CD1c-positive myeloid dendritic cell (primary cell): ENCODE results near the gene KDELR1.
A peak's percentile ranks its signal among the peaks of the same experiment; 100 is the strongest.

Source experiments
- DNase-seq: peaks from one replicate; pipeline ENCODE4 v3.0.0-alpha.2; 2016; ENCODE audit errors: extremely low spot score

Gene KDELR1

DNA sequence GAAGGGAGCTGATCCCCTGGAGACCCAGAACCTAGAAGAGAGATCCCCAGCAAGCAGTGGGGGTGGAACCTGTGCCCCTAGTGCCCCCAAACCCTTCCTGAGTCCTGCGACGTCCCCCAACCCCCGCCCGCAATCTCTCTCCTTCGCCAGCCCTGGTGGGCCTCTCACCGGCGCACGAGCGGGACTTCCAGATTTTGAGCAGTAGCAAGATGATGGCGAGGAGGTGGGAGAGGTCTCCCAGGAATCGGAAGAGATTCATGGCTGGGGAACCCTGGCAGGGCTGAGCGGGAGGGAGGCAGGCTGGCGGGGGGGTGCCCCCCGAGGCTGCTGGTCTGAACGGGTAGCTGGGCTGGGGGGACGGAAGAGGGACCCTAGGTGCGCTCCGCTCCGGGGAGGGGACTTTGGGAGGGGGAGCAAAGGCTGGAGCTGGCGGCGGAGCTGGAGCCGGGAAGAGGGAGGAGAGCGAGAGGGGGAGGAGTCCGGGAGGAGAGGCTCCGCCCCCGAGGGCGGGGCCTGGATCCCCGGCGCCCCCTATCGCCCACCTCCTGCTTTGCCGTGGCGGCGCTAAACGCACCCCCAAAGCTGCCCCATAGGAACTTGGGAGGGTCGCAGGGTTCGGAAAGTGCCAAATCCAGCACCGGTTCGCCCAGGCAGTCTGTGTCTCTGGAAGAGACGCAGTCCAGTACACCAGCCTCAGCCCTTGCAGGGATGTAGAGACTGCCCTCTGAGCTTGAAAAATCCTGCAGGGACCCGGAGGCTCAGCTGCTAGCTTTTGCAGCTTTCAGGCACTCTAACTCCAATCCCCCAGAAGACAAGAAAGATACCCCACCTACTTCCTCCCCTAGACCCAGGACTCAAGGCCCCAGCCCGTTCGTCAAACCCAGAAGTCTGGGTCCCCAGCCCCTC is at the start of gene KDELR1:
Gene KDELR1 (minus strand): TSS at position 452 of the 906 bp plus-strand sequence. CDS start 193 bp downstream, at position 259.
- peak; percentile 85 for DNase-seq

DNA sequence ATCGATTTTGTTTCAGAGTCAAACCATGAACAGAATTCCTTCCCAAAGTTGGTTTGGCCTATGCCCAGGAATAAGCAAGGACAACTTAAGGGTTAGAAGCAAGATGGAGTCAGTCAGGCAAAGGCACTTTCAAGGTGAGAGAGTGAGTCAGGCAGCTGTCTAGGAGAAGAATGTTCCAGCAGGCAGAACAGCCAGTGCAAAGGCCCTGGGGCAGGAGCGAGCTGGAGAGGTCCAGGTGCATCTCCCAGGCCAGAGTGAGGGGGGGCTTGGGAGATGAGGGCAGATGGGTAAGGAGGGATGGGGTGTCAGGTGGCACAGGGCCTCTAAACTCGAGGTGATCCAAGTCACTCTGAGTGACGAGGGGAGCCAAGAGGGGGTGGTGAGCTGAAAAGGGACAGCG is 45.2 kb upstream of the KDELR1 start:
- DNase-seq = no peak

DNA sequence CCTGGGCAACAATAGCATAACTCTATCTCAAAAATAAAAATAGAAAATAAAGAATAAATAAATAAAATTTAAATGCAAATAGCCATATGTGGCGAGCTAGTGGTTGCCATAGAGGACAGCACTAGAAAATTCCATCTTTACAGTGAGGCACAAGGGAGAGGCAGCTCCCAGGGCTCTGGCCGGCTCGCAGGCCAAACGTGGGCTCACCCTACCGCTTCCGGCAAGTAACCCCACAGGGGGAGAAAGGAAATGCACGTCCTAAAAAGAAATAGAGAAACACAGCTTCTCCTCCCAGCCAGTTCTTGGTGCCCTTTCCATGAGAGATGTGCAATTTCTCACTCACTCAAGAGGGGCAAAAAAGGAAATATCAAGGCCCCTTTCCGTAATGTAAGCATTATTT is 42.0 kb upstream of the KDELR1 start:
- no peak for DNase-seq

DNA sequence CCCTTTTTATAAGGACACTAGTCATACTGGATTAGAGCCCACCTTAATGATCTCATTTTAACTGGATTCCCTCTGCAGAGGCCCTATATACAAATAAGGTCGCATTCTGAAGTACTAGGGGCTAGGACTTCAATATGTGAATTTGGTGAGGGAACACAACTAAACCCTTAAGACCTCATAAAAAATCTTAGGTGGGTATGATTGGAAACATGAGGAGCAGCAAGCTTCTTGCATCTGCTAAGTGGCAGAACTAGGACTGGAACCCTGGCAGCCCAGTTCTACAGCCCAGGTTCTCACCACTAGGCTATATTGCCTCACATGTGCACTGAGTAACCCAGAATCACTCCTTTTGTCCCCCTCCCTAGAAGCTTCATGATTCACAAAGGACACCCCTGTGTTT is 37.3 kb upstream of the KDELR1 start:
- DNase-seq = no peak

DNA sequence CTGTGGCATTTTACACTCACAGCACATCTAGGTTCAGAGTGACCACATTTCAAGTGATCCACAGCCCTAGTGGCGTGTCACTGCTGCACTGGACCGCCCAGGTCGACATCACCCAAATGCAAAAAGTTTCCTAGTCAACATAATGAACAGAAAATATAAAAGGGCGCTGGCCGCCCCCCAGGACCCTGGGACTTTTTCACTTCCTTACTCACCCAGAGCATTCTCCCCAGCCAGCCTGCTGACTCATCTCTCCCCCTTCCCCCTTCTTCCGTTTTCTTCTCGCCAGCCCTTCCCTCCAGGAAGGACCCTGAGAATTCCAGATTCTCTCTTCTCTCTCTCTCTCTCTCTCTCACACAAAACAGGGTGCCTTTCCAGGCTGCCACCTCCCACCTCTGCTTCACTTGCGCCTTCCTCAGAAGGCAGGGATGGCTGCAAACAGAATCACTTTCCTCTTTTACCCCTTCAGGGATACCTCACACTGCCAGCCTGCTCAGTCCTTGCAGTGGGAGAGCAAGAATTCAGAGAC is 33.4 kb upstream of the KDELR1 start:
- DNase-seq = peak; percentile 69

DNA sequence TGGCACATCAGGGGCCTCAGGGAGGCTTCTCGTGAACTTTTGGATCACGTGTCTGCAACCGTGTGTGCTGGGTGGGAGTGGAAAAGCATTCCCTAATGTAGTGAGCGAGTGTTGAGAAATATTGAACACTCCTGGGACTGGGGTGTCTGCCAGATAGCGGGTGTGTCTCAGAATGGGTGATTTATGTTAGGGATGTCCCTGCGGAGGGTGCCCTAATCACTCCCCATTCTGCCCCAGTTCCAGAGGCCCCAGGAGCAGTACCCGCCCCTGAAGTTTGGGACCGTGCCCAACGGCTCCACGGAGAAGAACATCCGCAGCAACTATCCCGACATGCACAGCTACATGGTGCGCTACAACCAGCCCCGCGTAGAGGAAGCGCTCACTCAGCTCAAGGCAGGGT is 30.2 kb upstream of the KDELR1 start:
- DNase-seq = no peak

DNA sequence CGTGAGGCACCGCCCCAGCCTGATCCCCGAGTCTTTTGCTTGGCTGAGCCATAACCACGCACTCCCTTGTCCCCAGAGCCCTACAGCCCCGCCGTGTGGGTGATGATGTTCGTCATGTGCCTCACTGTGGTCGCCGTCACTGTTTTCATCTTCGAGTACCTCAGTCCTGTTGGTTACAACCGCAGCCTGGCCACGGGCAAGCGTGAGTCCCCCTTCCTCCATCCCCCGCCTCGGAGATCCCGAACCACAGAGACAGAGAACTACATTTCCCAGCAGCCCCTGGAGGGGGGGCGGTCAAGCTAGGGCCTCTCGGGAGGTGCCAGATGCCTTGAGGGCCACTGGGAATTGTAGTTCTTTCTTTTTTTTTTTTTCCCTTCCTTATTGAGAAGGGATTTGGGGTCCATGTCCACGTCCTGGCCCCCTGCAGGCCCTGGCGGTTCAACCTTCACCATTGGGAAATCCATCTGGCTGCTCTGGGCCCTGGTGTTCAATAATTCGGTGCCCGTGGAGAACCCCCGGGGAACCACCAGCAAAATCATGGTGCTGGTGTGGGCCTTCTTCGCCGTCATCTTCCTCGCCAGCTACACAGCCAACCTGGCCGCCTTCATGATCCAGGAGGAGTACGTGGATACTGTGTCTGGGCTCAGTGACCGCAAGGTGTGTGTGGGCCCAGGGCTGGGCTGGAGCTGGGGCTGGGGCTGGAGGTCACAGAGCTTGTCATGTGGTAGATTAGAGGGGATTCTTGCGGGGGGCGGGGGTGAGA is 28.0 kb upstream of the KDELR1 start:
- DNase-seq = peak; percentile 72

DNA sequence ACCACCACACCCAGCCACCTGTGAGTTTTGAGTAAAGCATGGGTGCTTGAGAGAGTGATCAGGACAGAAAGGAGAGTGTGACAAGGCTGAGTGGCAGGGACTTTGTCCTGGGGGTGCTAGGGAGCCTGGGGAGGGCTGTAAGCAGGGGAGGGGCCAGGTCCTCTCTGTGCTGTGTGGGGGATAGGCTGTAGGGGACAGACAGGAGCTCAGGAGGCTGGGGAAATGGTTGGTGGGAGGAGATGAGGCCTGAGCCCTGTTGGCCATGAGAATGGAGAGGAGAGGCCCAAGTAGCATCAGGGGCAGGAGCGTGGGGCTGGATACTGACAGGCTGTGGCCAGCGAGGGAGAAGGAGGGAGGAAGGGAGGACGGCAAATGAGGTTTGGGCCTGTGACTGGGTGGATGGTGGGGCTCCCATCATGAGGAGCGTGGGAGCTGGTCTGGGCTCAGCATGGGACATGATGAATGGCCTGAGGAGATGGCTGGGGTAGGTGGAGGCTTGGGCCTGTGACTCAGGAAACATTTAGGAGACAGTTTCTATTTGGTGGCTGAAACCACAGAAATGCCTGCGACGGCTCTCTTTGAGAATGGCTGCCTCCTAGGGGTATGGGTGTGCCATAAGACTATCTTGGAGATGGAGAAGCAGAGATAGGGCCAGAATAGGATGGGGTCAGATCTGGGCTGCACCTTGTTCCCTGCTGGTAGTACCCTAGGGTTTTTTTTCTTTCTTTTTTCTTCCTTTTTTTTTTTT is 27.1 kb upstream of the KDELR1 start:
- DNase-seq = no peak

DNA sequence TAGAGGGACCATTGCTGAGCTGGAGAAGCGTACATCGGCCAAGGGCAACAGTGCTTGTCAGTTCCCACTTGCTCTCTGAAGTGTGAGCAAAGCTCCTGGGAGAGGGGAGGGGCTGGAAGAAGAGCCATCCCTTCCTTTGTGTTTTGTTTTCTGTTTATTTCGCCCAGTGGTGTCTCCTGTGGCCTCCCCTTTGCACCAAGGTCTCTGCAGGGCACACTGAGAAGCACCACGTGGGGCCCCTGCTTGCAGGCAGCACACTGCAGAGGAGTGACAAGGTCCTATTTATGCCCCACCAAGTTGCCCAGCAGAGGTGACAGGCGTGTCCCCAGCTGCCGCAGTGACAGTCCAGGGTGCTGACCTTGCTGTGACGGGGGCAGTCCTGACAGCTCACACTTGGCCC is 26.1 kb upstream of the KDELR1 start:
- no peak for DNase-seq

DNA sequence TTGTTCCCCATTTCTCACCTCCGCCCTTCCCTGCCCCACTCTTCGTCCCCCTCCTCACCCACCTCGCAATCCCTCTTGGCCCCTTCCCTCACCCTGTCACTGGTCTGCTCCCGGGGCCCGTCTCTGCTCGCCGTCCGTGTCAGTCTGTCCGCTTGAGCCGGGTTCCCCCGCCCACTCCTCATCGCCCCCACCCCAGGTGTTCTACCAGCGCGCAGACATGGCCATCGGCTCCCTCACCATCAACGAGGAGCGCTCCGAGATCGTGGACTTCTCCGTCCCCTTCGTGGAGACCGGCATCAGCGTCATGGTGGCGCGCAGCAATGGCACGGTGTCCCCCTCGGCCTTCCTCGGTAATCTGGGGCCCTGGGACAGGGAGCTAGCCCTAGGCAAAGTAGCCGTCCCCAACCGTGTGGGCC is 24.5 kb upstream of the KDELR1 start:
- DNase-seq = no peak

DNA sequence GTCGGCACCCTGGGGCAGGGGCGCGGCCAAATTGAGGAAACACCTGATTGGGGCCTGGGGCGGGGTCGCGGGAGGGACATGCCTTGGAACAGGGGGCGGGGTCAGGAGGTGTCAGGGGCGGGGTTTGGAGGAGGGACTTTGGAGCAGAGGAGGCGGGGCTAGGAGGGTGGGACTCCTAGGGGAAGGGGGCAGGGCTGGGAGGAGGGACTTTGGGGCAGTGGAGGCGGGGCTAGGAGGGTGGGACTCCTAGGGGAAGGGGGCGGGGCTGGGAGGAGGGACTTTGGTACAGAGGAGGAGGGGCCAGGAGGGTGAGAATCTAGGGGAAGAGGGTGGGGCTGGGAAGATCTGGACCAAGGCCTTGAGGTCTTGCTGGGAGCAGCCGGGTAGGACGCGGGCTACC is 24.0 kb upstream of the KDELR1 start:
- peak; percentile 83 for DNase-seq

DNA sequence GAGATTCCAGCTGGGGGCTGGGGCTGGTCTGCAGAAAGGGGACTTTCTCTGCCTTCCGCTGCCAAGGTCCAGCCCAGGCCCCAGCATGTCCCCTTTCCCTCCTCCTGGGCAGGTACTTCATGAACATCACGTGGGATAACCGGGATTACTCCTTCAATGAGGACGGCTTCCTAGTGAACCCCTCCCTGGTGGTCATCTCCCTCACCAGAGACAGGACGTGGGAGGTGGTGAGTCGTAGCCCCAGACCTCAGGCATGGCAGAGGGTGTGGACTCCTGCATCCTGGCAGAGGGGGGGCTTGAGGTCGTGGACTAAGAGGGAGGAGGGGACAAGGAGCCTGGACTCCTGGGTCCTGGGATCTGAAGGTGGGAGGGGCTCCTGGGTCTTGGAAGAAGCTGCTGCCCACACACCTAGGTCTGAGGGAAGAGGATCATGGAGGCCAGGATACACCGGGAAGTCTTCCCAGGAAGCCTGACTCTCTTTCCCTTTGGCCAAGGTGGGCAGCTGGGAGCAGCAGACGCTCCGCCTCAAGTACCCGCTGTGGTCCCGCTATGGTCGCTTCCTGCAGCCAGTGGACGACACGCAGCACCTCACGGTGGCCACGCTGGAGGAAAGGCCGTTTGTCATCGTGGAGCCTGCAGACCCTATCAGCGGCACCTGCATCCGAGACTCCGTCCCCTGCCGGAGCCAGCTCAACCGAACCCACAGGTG is 22.7 kb upstream of the KDELR1 start:
- DNase-seq = no peak

DNA sequence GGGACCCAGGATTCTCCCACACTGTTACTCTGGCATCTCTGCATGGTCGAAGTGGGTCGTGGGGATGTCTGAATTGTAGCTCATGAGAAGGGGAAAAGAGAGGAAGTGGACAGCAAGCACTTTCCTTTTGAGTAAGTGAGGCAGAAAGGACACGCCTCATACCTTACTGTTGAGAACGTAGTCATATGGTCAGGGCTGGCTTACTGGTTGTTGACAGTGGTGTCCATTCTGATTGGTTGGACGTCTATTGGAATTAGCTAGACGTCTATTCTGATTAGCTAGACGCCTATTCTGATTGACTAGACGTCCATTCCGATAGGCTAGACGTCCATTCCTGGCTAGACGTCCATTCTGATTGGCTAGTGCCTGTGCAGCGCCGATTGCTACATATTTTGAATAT is 14.5 kb upstream of the KDELR1 start:
- DNase-seq = peak; percentile 40

DNA sequence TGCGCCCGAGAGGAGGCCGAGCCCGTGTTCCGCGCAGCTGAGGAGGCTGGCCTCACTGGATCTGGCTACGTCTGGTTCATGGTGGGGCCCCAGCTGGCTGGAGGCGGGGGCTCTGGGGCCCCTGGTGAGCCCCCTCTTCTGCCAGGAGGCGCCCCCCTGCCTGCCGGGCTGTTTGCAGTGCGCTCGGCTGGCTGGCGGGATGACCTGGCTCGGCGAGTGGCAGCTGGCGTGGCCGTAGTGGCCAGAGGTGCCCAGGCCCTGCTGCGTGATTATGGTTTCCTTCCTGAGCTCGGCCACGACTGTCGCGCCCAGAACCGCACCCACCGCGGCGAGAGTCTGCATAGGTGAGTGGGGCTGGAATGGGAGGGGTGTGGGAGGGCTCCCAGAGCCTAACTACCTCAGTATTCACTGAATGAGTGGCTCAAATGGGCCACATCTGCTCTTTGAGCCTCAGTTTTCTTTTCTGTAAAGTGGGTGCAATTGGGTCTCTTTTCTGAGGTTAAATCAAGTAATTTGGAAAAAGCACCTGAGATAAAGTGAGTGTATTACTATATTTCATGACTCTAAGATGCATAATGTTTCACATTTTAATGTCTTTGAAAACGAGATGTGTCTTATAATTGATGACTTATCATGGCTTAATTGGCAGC is 13.8 kb upstream of the KDELR1 start:
- DNase-seq = no peak

DNA sequence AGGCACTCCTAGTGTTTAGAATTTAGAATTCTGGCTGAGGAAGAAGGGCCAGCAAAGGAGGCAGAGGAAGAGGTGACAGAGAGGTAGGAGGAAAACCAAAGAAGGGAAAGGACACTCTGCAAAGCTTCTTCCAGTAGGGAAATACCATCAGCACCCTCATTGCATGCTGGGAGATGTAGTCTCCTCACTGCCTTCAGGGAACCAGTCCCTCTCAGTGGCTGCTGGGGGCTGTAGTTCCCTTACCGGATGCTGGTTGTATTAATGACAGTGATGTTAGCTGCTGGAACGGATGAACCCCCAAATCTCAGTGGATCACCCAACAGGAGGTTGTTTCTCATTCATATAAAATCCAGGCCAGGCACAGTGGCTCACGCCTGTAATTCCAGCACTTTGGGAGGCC is 12.3 kb upstream of the KDELR1 start:
- peak; percentile 71 for DNase-seq

DNA sequence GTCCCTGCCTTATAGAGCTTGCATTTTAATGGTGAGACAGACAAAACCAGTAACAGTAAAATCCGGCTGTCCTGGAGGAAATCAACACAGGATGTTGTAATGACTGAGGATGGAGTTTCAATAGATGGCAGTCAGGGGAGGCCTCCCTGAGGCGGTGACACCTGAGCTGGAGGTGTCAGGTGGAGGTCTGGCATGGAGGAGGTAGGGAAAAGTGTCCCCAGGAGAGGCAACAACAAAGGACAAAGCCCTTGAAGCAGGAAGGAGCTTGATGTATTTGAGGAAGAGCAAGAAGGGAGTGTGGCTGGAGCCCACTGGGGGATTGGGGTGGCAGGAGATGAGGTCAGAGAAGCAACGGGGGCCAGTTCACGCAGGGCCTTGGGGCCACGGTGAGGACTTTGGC is 9.9 kb upstream of the KDELR1 start:
- no peak for DNase-seq

DNA sequence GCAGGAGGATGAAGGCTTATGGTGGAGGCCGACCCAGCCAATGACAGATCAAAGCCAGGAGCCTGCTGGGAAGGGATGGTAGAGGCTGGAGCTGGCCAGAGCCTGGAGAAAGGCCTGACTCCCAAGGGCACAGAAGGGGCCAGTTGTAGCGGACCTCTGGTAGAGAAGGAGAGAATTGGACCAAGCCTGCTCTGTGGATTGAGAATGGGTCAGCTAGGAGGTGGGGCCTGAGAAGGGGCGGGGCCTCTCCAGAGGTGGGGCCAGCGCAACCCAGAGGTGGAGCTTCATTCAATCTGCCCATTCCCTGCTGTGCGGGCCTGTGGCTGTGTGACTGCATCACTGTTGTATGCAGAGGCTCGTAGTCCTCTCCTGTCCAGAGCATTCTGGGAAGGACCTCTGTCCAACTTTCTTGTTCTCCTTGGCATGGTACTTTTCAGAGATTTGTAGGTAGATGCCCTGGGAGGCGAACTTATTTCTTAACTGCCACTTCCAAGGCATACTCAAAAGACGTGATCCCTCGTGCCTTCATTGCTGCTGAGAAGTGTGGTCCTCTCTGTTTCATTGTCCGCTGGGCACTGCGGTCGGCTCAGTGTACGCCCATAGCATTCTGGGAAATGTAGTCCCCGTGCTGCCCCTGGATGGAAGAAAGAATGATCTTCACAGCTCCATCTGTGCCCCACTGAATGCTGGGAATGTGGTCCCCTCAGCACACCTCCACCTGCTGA is 8.8 kb upstream of the KDELR1 start:
- peak; percentile 29 for DNase-seq

DNA sequence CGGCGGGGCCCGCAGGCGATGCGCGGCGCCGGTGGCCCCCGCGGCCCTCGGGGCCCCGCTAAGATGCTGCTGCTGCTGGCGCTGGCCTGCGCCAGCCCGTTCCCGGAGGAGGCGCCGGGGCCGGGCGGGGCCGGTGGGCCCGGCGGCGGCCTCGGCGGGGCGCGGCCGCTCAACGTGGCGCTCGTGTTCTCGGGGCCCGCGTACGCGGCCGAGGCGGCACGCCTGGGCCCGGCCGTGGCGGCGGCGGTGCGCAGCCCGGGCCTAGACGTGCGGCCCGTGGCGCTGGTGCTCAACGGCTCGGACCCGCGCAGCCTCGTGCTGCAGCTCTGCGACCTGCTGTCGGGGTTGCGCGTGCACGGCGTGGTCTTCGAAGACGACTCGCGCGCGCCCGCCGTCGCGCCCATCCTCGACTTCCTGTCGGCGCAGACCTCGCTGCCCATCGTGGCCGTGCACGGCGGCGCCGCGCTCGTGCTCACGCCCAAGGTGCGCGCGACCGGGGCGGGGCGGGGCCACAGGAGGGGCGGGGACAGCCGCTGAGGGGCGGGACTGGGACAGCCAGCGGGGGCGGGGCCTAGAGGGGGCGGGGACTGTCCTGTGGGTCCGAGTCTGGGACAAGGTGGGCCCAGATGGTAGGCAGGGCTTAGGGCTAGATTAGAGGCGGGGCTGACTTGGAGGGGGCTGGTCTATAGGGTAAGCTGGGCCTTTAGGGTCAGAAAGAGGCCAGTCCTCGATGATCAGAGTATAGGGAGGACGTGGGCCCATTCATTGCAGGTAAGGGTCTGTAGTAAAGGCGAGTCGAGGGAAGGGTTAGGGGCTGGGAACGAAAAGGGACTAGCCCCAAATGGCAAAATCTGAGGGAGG is 7.3 kb upstream of the KDELR1 start:
- peak; percentile 88 for DNase-seq

DNA sequence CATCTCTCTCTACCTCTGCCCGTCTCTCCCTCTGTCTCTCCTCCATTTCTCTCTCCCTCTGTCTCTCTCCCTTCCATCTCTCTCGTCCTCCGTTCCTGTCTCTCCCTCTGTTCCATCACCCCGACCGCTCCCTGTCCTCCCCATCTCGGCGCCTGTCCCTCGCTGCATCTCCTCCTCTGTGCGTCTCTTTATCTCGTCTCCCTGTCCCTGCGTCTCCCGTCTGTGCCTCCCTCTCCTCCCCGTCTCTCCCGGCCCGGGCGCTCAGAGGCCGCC is 6.7 kb upstream of the KDELR1 start:
- no peak for DNase-seq
